Hematopoietic multipotent progenitor cell (in vitro differentiated cells): ENCODE results near the gene RNF14. TPM values are rescaled to one million over a fixed set of nuclear protein-coding genes. Genes with fewer than 3 reads are reported as not detected.
"Not testable (repeated sequence)": the region's sequence is repeated elsewhere in the genome, so short reads cannot be mapped to it uniquely, and the experiment has no call there.

Experiments used
- DNase-seq, 3 donors: peaks; one replicate each; pipeline ENCODE4 v3.0.0-alpha.2; 2011 to 2015; ENCODE audit warnings: low read depth in 2 of 3, low spot score in 2 of 3
- total RNA-seq: library from RNA; depleted of rRNA; stranded (reverse); fragments of >200 nt; gene quantifications from one replicate; pipeline ENCODE4 v1.2.3, GENCODE V29; 2012

Gene RNF14
- total RNA-seq: 14.3 TPM

- DNase-seq: peak; percentile 78 to 97 (median 94)
Measured at GRCh38 chr5:141968914-141969608, at the start of gene RNF14. TSS of gene RNF14 (plus strand) at chr5:141969105. CDS start at chr5:141973589, 4,484 bp downstream.

- no peak for DNase-seq
Measured at GRCh38 chr5:141919218-141920119, 49.4 kb upstream of the RNF14 start.

GRCh38 chr5:141920771-141921170 lies 48.1 kb upstream of the RNF14 start:
- no peak for DNase-seq

- DNase-seq: not testable (repeated sequence)
Measured at GRCh38 chr5:141922827-141923447, 46.0 kb upstream of the RNF14 start.

GRCh38 chr5:141923448-141924313 lies 45.2 kb upstream of the RNF14 start, which contains the start of gene DELE1:
TSS of gene DELE1 (plus strand) at chr5:141923871. CDS start at chr5:141923942, 71 bp downstream.
- peak; percentile 69 to 95 (median 92) for DNase-seq

GRCh38 chr5:141926434-141926833 lies 42.5 kb upstream of the RNF14 start:
- no peak for DNase-seq

GRCh38 chr5:141928051-141928450 lies 40.9 kb upstream of the RNF14 start:
- DNase-seq: no peak

- DNase-seq: no peak
Measured at GRCh38 chr5:141929398-141930058, 39.4 kb upstream of the RNF14 start.

GRCh38 chr5:141931694-141932093 lies 37.2 kb upstream of the RNF14 start:
- no peak for DNase-seq

- DNase-seq: no peak
Measured at GRCh38 chr5:141933151-141933550, 35.8 kb upstream of the RNF14 start.

- DNase-seq: no peak
Measured at GRCh38 chr5:141934099-141934844, 34.6 kb upstream of the RNF14 start.

- DNase-seq: no peak
Measured at GRCh38 chr5:141935538-141935937, 33.4 kb upstream of the RNF14 start.

- no peak for DNase-seq
Measured at GRCh38 chr5:141940695-141941271, 28.1 kb upstream of the RNF14 start.

- DNase-seq: peak in 1 of 3 donors; percentile 22
Measured at GRCh38 chr5:141941307-141941706, 27.6 kb upstream of the RNF14 start.

GRCh38 chr5:141941779-141942178 lies 27.1 kb upstream of the RNF14 start:
- no peak for DNase-seq

- no peak for DNase-seq
Measured at GRCh38 chr5:141942185-141942857, 26.6 kb upstream of the RNF14 start.

GRCh38 chr5:141944076-141944475 lies 24.8 kb upstream of the RNF14 start:
- no peak for DNase-seq

- DNase-seq: no peak
Measured at GRCh38 chr5:141945511-141946051, 23.3 kb upstream of the RNF14 start.
